Right atrium auricular region (tissue), 2 donors: ENCODE measurements around the gene PLXNA3. TPM values are rescaled to one million over a fixed set of nuclear protein-coding genes. Genes with fewer than 3 reads are reported as not detected.

Source experiments
- DNase-seq: peaks from one replicate; pipeline ENCODE4 v3.0.0-alpha.2; 2019; ENCODE audit warnings: low spot score
- H3K27ac ChIP-seq, 2 donors: fragments of 200-600 bp; sonication (generic); 1 replicate in 1 of 2; 2 replicates in 1 of 2; pipeline ENCODE4 v1.5.1; 2016 to 2019
- H3K27me3 ChIP-seq, 2 donors: fragments of 200-600 bp; sonication (generic); one replicate each; pipeline versions ENCODE4 v1.5.1 to v1.6.0; 2017 to 2019
- H3K36me3 ChIP-seq: fragments of 200-600 bp; sonication (generic); one replicate; pipeline ENCODE4 v1.5.1; 2016
- H3K4me1 ChIP-seq, 2 donors: fragments of 200-600 bp; sonication (generic); one replicate each; pipeline versions ENCODE4 v1.5.1 to v1.6.0; 2017 to 2019
- H3K4me3 ChIP-seq, 2 donors: fragments of 200-600 bp; sonication (generic); 1 replicate in 1 of 2; 2 replicates in 1 of 2; pipeline ENCODE4 v1.5.1; 2017 to 2019; ENCODE audit warnings: mild to moderate bottlenecking in 1 of 2, moderate library complexity in 1 of 2
- H3K9me3 ChIP-seq, 2 donors: fragments of 200-600 bp; sonication (generic); one replicate each; pipeline ENCODE4 v1.5.1; 2019
- total RNA-seq, 2 donors: library from RNA; depleted of rRNA; stranded (reverse); fragments of >200 nt; gene quantifications; one replicate each; pipeline ENCODE4 v1.1.0, GENCODE V29; 2016
- TF ChIP-seq, protein P1 (sequence below), 2 donors: fragments of 200-600 bp; sonication (generic); IDR thresholded peaks; one replicate each; pipeline ENCODE4 v1.5.1; 2019; ENCODE audit warnings: antibody characterized with exemption in 2 of 2

PLXNA3 gene
- total RNA-seq, 2 donors from 2014 or later, result 5.9 to 7.1 TPM

GRCh38 chrX:154413142-154413541, 44.9 kb upstream of the PLXNA3 start:
- TF ChIP-seq, protein P1, sequence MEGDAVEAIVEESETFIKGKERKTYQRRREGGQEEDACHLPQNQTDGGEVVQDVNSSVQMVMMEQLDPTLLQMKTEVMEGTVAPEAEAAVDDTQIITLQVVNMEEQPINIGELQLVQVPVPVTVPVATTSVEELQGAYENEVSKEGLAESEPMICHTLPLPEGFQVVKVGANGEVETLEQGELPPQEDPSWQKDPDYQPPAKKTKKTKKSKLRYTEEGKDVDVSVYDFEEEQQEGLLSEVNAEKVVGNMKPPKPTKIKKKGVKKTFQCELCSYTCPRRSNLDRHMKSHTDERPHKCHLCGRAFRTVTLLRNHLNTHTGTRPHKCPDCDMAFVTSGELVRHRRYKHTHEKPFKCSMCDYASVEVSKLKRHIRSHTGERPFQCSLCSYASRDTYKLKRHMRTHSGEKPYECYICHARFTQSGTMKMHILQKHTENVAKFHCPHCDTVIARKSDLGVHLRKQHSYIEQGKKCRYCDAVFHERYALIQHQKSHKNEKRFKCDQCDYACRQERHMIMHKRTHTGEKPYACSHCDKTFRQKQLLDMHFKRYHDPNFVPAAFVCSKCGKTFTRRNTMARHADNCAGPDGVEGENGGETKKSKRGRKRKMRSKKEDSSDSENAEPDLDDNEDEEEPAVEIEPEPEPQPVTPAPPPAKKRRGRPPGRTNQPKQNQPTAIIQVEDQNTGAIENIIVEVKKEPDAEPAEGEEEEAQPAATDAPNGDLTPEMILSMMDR (IDR thresholded peaks at IDR 0.05), result no peak
- Histone ChIP-seq H3K36me3 (no peaks in the 10 kb centered on the region), H3K27ac (peak overlapping the region in 1 of 2 donors; percentile 91), H3K4me1 (peaks cover 0 to 21% of the 10 kb centered on the region in 2 donors), H3K27me3 (no peaks in the 10 kb centered on the region), H3K9me3 (no peaks in the 10 kb centered on the region), H3K4me3 (no peak overlapping the region)
- DNase-seq, result no peak

- H3K4me3 ChIP-seq, result no peak overlapping the region
- H3K4me1 ChIP-seq, result peaks cover 0 to 21% of the 10 kb centered on the region in 2 donors
- H3K36me3 ChIP-seq, result no peaks in the 10 kb centered on the region
- no peak overlapping the region for H3K27ac ChIP-seq
- TF ChIP-seq, protein P1 (IDR thresholded peaks at IDR 0.05), result no peak
- no peaks in the 10 kb centered on the region for H3K27me3 ChIP-seq
- no peak for DNase-seq
- no peaks in the 10 kb centered on the region for H3K9me3 ChIP-seq
These were observed 40.9 kb upstream of the PLXNA3 start for GRCh38 chrX:154417157-154417556.

GRCh38 chrX:154419189-154419588, 38.9 kb upstream of the PLXNA3 start:
- H3K36me3 ChIP-seq, result no peaks in the 10 kb centered on the region
- TF ChIP-seq, protein P1 (IDR thresholded peaks at IDR 0.05), result no peak
- H3K4me1 ChIP-seq, result peaks cover 0 to 9% of the 10 kb centered on the region in 2 donors
- H3K4me3 ChIP-seq, result no peak overlapping the region
- peak overlapping the region; percentile 70 to 88 for H3K27ac ChIP-seq
- no peaks in the 10 kb centered on the region for H3K27me3 ChIP-seq
- DNase-seq, result no peak
- no peaks in the 10 kb centered on the region for H3K9me3 ChIP-seq

DNA sequence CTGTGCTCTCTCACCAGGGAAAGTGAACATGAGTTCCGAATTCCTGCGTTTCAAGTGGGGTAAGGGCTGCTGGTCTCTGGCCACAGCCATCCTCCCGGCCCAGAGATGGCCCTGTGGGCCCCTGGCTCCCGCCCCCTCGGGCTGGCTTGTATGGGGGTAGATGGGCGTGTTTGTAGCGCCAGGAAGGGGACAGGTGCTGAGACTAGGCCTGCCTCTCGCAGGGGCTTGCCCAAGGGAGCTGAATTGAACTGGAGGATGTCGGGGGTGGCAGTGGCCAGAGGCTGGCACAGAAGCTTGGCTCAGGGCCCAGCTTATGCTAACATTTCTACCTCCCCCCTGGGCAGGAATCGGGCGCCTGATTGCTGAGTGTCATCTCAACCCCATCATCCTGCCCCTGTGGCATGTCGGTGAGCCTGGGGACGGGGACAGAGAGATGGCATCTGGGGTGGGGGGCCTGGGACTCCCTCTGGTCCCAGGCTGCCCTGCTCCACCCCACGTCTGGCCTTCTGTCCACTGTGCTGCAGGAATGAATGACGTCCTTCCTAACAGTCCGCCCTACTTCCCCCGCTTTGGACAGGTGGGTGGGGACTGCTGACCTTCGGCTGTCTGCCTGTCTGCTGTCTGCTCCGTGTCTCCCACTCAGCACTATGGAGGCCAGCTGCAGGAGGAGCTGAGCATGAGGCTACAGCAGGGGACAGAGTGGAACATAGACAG, 38.2 kb upstream of the PLXNA3 start:
- peak overlapping the region; percentile 27 to 28 for H3K4me3 ChIP-seq
- DNase-seq, result no peak
- H3K4me1 ChIP-seq, result peaks cover 0 to 9% of the 10 kb centered on the region in 2 donors
- TF ChIP-seq, protein P1 (IDR thresholded peaks at IDR 0.05), result no peak
- no peaks in the 10 kb centered on the region for H3K27me3 ChIP-seq
- no peaks in the 10 kb centered on the region for H3K36me3 ChIP-seq
- no peaks in the 10 kb centered on the region for H3K9me3 ChIP-seq
- peak overlapping the region; percentile 70 to 88 for H3K27ac ChIP-seq

DNA sequence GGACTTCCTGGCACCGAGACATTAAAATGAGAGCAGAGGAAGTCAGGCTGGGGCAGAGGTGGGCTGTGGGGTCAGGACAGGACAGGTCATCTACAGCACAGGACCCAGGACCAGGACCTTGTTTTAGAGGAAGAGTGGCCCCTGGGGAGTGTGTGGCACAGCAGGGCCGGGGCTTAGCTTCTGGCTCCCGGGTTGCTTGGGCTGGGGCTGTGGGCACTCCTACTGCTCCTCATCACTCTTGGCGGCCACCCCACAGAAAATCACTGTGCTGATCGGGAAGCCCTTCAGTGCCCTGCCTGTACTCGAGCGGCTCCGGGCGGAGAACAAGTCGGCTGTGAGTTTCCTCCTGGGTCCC, 37.7 kb upstream of the PLXNA3 start:
- TF ChIP-seq, protein P1 (IDR thresholded peaks at IDR 0.05), result no peak
- no peaks in the 10 kb centered on the region for H3K27me3 ChIP-seq
- H3K4me1 ChIP-seq, result peaks cover 0 to 9% of the 10 kb centered on the region in 2 donors
- no peaks in the 10 kb centered on the region for H3K9me3 ChIP-seq
- H3K27ac ChIP-seq, result peak overlapping the region; percentile 70 to 88
- peak overlapping the region; percentile 27 to 28 for H3K4me3 ChIP-seq
- no peaks in the 10 kb centered on the region for H3K36me3 ChIP-seq
- DNase-seq, result no peak
